GM12878 (cell line): ENCODE results near the gene SLC12A6. TPM values are rescaled to one million over a fixed set of nuclear protein-coding genes. Genes with fewer than 3 reads are reported as not detected.

Experiments
- ATAC-seq: fragments of 200-7000 bp; cut with Tn5 transposase; 3 replicates; pipeline ENCODE4 v1.9.1; 2020; ENCODE audit warnings: mild to moderate bottlenecking, moderate library complexity
- BruUV-seq: library from RNA; stranded (reverse); fragments of 400-500 nt; replicated peaks from 2 replicates; lab custom pipeline; 2021; lab: Mats Ljungman, UMichigan
- CTCF ChIA-PET: fragments of 300-600 bp; sonication (Branson Sonifier 250); formaldehyde crosslinking; extraction: SDS; loops from one replicate; lab custom pipeline; 2021; ENCODE audit warnings: inconsistent platforms; lab: Yijun Ruan, JAX
- POLR2A ChIA-PET: fragments of 350-600 bp; formaldehyde crosslinking; extraction: SDS; loops from one replicate; lab custom pipeline; 2021; ENCODE audit warnings: inconsistent platforms; lab: Charles Lee
- RAD21 ChIA-PET: fragments of 300-600 bp; sonication (Branson Sonifier 250); formaldehyde crosslinking; loops from one replicate; lab custom pipeline; 2023; ENCODE audit warnings: antibody characterized with exemption; ENCODE audit not compliant: unreplicated experiment; lab: Charles Lee
- SMC1A ChIA-PET: fragments of 300-600 bp; sonication (Branson Sonifier 250); formaldehyde crosslinking; loops from one replicate; lab custom pipeline; 2023; ENCODE audit not compliant: unreplicated experiment, uncharacterized antibody; lab: Charles Lee
- DNase-seq: peaks from one replicate; pipeline ENCODE4 v3.0.0-alpha.2; 2011; ENCODE audit warnings: low read depth, low spot score
- FAIRE-seq: peaks from 3 replicates; lab custom pipeline; 2011; peaks lifted over from hg19 to GRCh38; lab: Jason Lieb, UNC
- H2AFZ ChIP-seq: 2 replicates; pipeline ENCODE4 v1.6.0; 2011; ENCODE audit warnings: low read depth, low read length, control low read depth; ENCODE audit not compliant: control insufficient read depth
- H3K27ac ChIP-seq: 2 replicates; pipeline ENCODE4 v1.5.1; 2011; ENCODE audit warnings: control low read depth; ENCODE audit not compliant: control insufficient read depth, insufficient read depth
- H3K27me3 ChIP-seq, 2 experiments: replicated peaks in 1 of 2; 2 replicates each; pipeline versions ENCODE4 v1.6.0 to v1.6.1; 2011; ENCODE audit warnings: low read length in 1 of 2; ENCODE audit not compliant: control insufficient read depth in 2 of 2, insufficient read depth in 2 of 2
- H3K36me3 ChIP-seq, 2 experiments: 2 replicates each; pipeline ENCODE4 v1.5.1; 2011; ENCODE audit warnings: low read length in 1 of 2; ENCODE audit not compliant: control insufficient read depth in 2 of 2, insufficient read depth in 2 of 2
- H3K4me1 ChIP-seq: 2 replicates; pipeline ENCODE4 v1.6.1; 2011; ENCODE audit warnings: mild to moderate bottlenecking, low read length, moderate library complexity, mixed read lengths; ENCODE audit not compliant: control insufficient read depth, insufficient read depth
- H3K4me2 ChIP-seq: 2 replicates; pipeline ENCODE4 v1.6.0; 2011; ENCODE audit warnings: control low read depth; ENCODE audit not compliant: control insufficient read depth, insufficient read depth
- H3K4me3 ChIP-seq: fragments of 200-600 bp; sonication (generic); 2 replicates; pipeline ENCODE4 v1.5.1; 2016
- H3K79me2 ChIP-seq: 2 replicates; pipeline ENCODE4 v1.6.0; 2011; ENCODE audit warnings: low read length; ENCODE audit not compliant: control insufficient read depth, insufficient read depth
- H3K9ac ChIP-seq: 2 replicates; pipeline ENCODE4 v1.8.0; 2011; ENCODE audit warnings: low read length, control low read depth, mixed read lengths; ENCODE audit not compliant: control insufficient read depth, insufficient read depth
- H3K9me3 ChIP-seq: replicated peaks from 3 replicates; pipeline ENCODE4 v1.5.1; 2011; ENCODE audit warnings: mild to moderate bottlenecking, low read length; ENCODE audit not compliant: control insufficient read depth, insufficient read depth
- H4K20me1 ChIP-seq: 2 replicates; pipeline ENCODE4 v1.6.0; 2011; ENCODE audit not compliant: control insufficient read depth, insufficient read depth
- HDAC6 ChIP-seq: fragments of 200-600 bp; sonication (generic); IDR thresholded peaks from one replicate; pipeline ENCODE4 v1.8.0; 2017; ENCODE audit warnings: antibody characterized with exemption; ENCODE audit not compliant: unreplicated experiment
- WGBS: methylation state at CpG from one replicate; pipeline ENCODE4 v1.1.6; 2016; ENCODE audit warnings: low lambda C conversion rate; ENCODE audit not compliant: insufficient replicate concordance, insufficient coverage; ENCODE audit errors: missing lambda C conversion rate; 5-methylcytosine and 5-hydroxymethylcytosine counted together
- in situ Hi-C: fragments of 300-500 bp; cut with MboI; formaldehyde crosslinking; loops from 9 replicates; pipeline ENCODE4 v1.14.3; 2018; ENCODE audit warnings: mixed read lengths
- intact Hi-C: fragments of 100-400 bp; cut with micrococcal nuclease; formaldehyde crosslinking; loops from one replicate; pipeline ENCODE4 v1.14.2; 2022; ENCODE audit not compliant: unreplicated experiment
- polyA plus RNA-seq, 11 experiments: library from polyadenylated mRNA; depleted of rRNA in 4 of 11; unstranded in 6 of 11; stranded (reverse) in 5 of 11; fragments of >200 nt; fragmentation: Nextera tagmentation in 4 of 11; fragmentation: Illumina TruSeq in 1 of 11; extraction: Ambion mirVana in 4 of 11; extraction: Trizol in 1 of 11; gene quantifications; 1 replicate in 1 of 11; 2 replicates in 10 of 11; pipeline versions ENCODE4 v1.2.1 to v1.2.3, GENCODE V29; 2011 to 2016; ENCODE audit warnings: inconsistent platforms in 2 of 11, missing spikeins in 2 of 11, low read depth in 1 of 11
- total RNA-seq, 4 experiments: library from RNA; depleted of rRNA in 3 of 4; stranded (reverse); fragments of >200 nt in 3 of 4; fragmentation: Illumina TruSeq in 1 of 4; extraction: Trizol in 1 of 4; gene quantifications; 2 replicates each; pipeline versions ENCODE4 v1.2.1 to v1.2.3, GENCODE V29; 2013 to 2021
- TF ChIP-seq, protein P1 (sequence below): IDR thresholded peaks from 2 replicates; pipeline ENCODE4 v1.6.1; 2011; ENCODE audit warnings: borderline replicate concordance, low read depth, mild to moderate bottlenecking, moderate library complexity, low read length; ENCODE audit not compliant: insufficient read depth, poor library complexity, severe bottlenecking
- TF ChIP-seq, protein P2 (sequence below): IDR thresholded peaks from 2 replicates; pipeline ENCODE4 v1.6.1; 2012; ENCODE audit warnings: low read depth, low read length, improper control_type of control experiment
- TF ChIP-seq, protein P3 (sequence below): fragments of 450-650 bp; conservative IDR thresholded peaks from 2 replicates; pipeline ENCODE4 v1.6.1; 2017; ENCODE audit warnings: mild to moderate bottlenecking, moderate library complexity

Gene SLC12A6
- total and polyA plus RNA-seq, 10 of the 15 experiments (the other 5 are each of a cell fraction or from before 2014, with no cell fraction given), result 4.7 to 94.4 (median 34.2) TPM

DNA sequence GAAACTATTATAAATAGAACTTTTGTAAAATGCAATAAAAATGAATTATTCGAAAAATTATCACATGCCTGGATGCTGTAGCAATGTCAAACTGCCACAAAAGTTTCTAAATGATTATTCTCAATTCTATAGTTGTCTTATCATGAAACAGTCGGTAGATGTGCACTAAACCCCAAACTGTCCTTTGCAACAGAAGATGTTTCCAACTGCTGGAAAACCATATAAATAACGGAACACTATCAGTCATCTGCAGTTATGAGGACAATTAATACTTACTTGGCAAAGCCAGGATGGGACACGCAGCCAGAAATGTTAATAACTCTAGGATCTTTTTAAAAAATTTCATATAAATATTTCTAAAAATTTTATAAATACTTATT, 95.3 kb downstream of the SLC12A6 start:
- SMC1A ChIA-PET, result interaction anchor here (1.0 to 3.3 kb wide), 16 partner anchors 8 to 345 kb away, joined by 3 to 22 read pairs (median 6); partner anchors contain the start of genes EMC4, LPCAT4, NOP10 and NUTM1
- 72% methylated on average over 4 of the region's 4 CpGs for whole genome bisulfite sequencing

More for the DNA sequence above, 95.3 kb downstream of the SLC12A6 start:
- Histone ChIP-seq H3K9ac (no peak overlapping the region), H3K4me2 (no peak overlapping the region), H3K79me2 (no peaks in the 10 kb centered on the region), H3K36me3 (peaks cover 0 to 48% of the 10 kb centered on the region in 2 experiments), H3K4me1 (peaks cover 5% of the 10 kb centered on the region), H3K27me3 (no peaks in the 10 kb centered on the region), H3K9me3 (no peaks in the 10 kb centered on the region), H2AFZ (no peak overlapping the region), H3K27ac (no peak overlapping the region), H3K4me3 (no peak overlapping the region), H4K20me1 (no peaks in the 10 kb centered on the region)
- no peak for ATAC-seq
- in situ Hi-C loops, result loop anchor here (25.0 kb wide), 1 partner anchor 345 kb away; the partner anchor contains the start of gene GOLGA8B
- ChIA-PET CTCF (interaction anchor here (0.8 to 5.0 kb wide), 23 partner anchors 9 to 345 kb away, joined by 3 to 66 read pairs (median 6); partner anchors contain the start of genes EMC4, KATNBL1, LPCAT4 and NOP10), RAD21 (interaction anchor here (1.1 to 3.5 kb wide), 9 partner anchors 9 to 126 kb away, joined by 3 to 16 read pairs (median 4); partner anchors contain the start of genes NOP10, NUTM1 and SLC12A6), POLR2A (no interaction called here)
- FAIRE-seq, result no peak
- TF ChIP-seq, protein P1, sequence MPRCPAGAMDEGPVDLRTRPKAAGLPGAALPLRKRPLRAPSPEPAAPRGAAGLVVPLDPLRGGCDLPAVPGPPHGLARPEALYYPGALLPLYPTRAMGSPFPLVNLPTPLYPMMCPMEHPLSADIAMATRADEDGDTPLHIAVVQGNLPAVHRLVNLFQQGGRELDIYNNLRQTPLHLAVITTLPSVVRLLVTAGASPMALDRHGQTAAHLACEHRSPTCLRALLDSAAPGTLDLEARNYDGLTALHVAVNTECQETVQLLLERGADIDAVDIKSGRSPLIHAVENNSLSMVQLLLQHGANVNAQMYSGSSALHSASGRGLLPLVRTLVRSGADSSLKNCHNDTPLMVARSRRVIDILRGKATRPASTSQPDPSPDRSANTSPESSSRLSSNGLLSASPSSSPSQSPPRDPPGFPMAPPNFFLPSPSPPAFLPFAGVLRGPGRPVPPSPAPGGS, result no peak
- TF ChIP-seq, protein P2, sequence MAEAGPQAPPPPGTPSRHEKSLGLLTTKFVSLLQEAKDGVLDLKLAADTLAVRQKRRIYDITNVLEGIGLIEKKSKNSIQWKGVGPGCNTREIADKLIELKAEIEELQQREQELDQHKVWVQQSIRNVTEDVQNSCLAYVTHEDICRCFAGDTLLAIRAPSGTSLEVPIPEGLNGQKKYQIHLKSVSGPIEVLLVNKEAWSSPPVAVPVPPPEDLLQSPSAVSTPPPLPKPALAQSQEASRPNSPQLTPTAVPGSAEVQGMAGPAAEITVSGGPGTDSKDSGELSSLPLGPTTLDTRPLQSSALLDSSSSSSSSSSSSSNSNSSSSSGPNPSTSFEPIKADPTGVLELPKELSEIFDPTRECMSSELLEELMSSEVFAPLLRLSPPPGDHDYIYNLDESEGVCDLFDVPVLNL, result no peak
- TF ChIP-seq, protein P3, sequence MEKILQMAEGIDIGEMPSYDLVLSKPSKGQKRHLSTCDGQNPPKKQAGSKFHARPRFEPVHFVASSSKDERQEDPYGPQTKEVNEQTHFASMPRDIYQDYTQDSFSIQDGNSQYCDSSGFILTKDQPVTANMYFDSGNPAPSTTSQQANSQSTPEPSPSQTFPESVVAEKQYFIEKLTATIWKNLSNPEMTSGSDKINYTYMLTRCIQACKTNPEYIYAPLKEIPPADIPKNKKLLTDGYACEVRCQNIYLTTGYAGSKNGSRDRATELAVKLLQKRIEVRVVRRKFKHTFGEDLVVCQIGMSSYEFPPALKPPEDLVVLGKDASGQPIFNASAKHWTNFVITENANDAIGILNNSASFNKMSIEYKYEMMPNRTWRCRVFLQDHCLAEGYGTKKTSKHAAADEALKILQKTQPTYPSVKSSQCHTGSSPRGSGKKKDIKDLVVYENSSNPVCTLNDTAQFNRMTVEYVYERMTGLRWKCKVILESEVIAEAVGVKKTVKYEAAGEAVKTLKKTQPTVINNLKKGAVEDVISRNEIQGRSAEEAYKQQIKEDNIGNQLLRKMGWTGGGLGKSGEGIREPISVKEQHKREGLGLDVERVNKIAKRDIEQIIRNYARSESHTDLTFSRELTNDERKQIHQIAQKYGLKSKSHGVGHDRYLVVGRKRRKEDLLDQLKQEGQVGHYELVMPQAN, result no peak
- no peak for TF ChIP-seq HDAC6
- intact Hi-C loops, result loop anchor here (5.0 kb wide), 2 partner anchors 95 to 345 kb away; partner anchors contain the start of gene SLC12A6
- DNase-seq, result no peak
- BruUV-seq, result no TSS peak
